Measurements from ENCODE around the gene ARRDC3.
A peak's percentile ranks its signal among the peaks of the same experiment; 100 is the strongest.

ARRDC3 gene

GRCh38 chr5:91383027-91383955, at the start of gene ARRDC3:
Gene ARRDC3, minus strand, starts transcription at chr5:91383317. Its CDS starts 225 bp downstream, at chr5:91383092.
- in situ Hi-C loops (cut with MboI; ENCODE audit: low sequenced_read_pairs): loop anchor here (10.0 kb wide), 2 partner anchors 278 to 518 kb away; no protein-coding TSS in a partner anchor
- H3K4me1 ChIP-seq: peaks cover 10% of the 10 kb centered on the region
- peak; percentile 96 to 97 for DNase-seq (ENCODE audit: low spot score in 2 of 2)
- no peaks in the 10 kb centered on the region for H3K27me3 ChIP-seq (ENCODE audit: low read depth)
- peaks cover 19% of the 10 kb centered on the region for H3K36me3 ChIP-seq (replicated peaks)
- no peaks in the 10 kb centered on the region for H3K9me3 ChIP-seq
- H3K4me3 ChIP-seq: peak within 1 kb of the TSS; percentile 63

- Histone ChIP-seq H3K36me3 (replicated peaks) (no peaks in the 10 kb centered on the region), H3K9me3 (no peaks in the 10 kb centered on the region), H3K27me3 (ENCODE audit: low read depth) (no peaks in the 10 kb centered on the region), H3K4me1 (peaks cover 9% of the 10 kb centered on the region), H3K4me3 (no peak overlapping the region)
- in situ Hi-C loops (cut with MboI; ENCODE audit: low sequenced_read_pairs): no loop called here
- DNase-seq (ENCODE audit: low spot score in 2 of 2): no peak
These were observed 47.8 kb upstream of the ARRDC3 start for GRCh38 chr5:91430949-91431348.

GRCh38 chr5:91424638-91425436, 41.7 kb upstream of the ARRDC3 start:
- Histone ChIP-seq H3K9me3 (no peaks in the 10 kb centered on the region), H3K4me3 (no peak overlapping the region), H3K36me3 (replicated peaks) (no peaks in the 10 kb centered on the region), H3K4me1 (peaks cover 24% of the 10 kb centered on the region), H3K27me3 (ENCODE audit: low read depth) (no peaks in the 10 kb centered on the region)
- DNase-seq (ENCODE audit: low spot score in 2 of 2): no peak
- in situ Hi-C loops (cut with MboI; ENCODE audit: low sequenced_read_pairs): no loop called here

- no peaks in the 10 kb centered on the region for H3K9me3 ChIP-seq
- in situ Hi-C loops (cut with MboI; ENCODE audit: low sequenced_read_pairs): no loop called here
- no peaks in the 10 kb centered on the region for H3K27me3 ChIP-seq (ENCODE audit: low read depth)
- peaks cover 24% of the 10 kb centered on the region for H3K4me1 ChIP-seq
- no peak overlapping the region for H3K4me3 ChIP-seq
- H3K36me3 ChIP-seq (replicated peaks): no peaks in the 10 kb centered on the region
- DNase-seq (ENCODE audit: low spot score in 2 of 2): peak; percentile 17 to 28
These were observed 40.8 kb upstream of the ARRDC3 start for GRCh38 chr5:91423871-91424270.

- Histone ChIP-seq H3K4me3 (no peak overlapping the region), H3K4me1 (peaks cover 19% of the 10 kb centered on the region), H3K36me3 (replicated peaks) (no peaks in the 10 kb centered on the region), H3K9me3 (no peaks in the 10 kb centered on the region), H3K27me3 (ENCODE audit: low read depth) (no peaks in the 10 kb centered on the region)
- no peak for DNase-seq (ENCODE audit: low spot score in 2 of 2)
- in situ Hi-C loops (cut with MboI; ENCODE audit: low sequenced_read_pairs): no loop called here
These were observed 37.8 kb upstream of the ARRDC3 start for GRCh38 chr5:91420879-91421278.

GRCh38 chr5:91419571-91420537, 36.7 kb upstream of the ARRDC3 start:
- Histone ChIP-seq H3K9me3 (no peaks in the 10 kb centered on the region), H3K36me3 (replicated peaks) (no peaks in the 10 kb centered on the region), H3K4me3 (no peak overlapping the region), H3K4me1 (peaks cover 19% of the 10 kb centered on the region), H3K27me3 (ENCODE audit: low read depth) (no peaks in the 10 kb centered on the region)
- peak; percentile 70 to 79 for DNase-seq (ENCODE audit: low spot score in 2 of 2)
- in situ Hi-C loops (cut with MboI; ENCODE audit: low sequenced_read_pairs): no loop called here

GRCh38 chr5:91419136-91419535, 36.0 kb upstream of the ARRDC3 start:
- no peak overlapping the region for H3K4me3 ChIP-seq
- no peak for DNase-seq (ENCODE audit: low spot score in 2 of 2)
- no peaks in the 10 kb centered on the region for H3K27me3 ChIP-seq (ENCODE audit: low read depth)
- H3K9me3 ChIP-seq: no peaks in the 10 kb centered on the region
- H3K4me1 ChIP-seq: peaks cover 19% of the 10 kb centered on the region
- H3K36me3 ChIP-seq (replicated peaks): no peaks in the 10 kb centered on the region
- in situ Hi-C loops (cut with MboI; ENCODE audit: low sequenced_read_pairs): no loop called here

- Histone ChIP-seq H3K36me3 (replicated peaks) (no peaks in the 10 kb centered on the region), H3K27me3 (ENCODE audit: low read depth) (no peaks in the 10 kb centered on the region), H3K9me3 (no peaks in the 10 kb centered on the region), H3K4me1 (peaks cover 19% of the 10 kb centered on the region), H3K4me3 (no peak overlapping the region)
- no peak for DNase-seq (ENCODE audit: low spot score in 2 of 2)
- in situ Hi-C loops (cut with MboI; ENCODE audit: low sequenced_read_pairs): no loop called here
These were observed 35.0 kb upstream of the ARRDC3 start for GRCh38 chr5:91418158-91418557.

- no peak for DNase-seq (ENCODE audit: low spot score in 2 of 2)
- in situ Hi-C loops (cut with MboI; ENCODE audit: low sequenced_read_pairs): no loop called here
These were observed 34.1 kb upstream of the ARRDC3 start for GRCh38 chr5:91417219-91417618.

GRCh38 chr5:91416491-91416890, 33.4 kb upstream of the ARRDC3 start:
- Histone ChIP-seq H3K27me3 (ENCODE audit: low read depth) (no peaks in the 10 kb centered on the region), H3K4me1 (peaks cover 12% of the 10 kb centered on the region), H3K36me3 (replicated peaks) (no peaks in the 10 kb centered on the region), H3K9me3 (no peaks in the 10 kb centered on the region), H3K4me3 (no peak overlapping the region)
- no peak for DNase-seq (ENCODE audit: low spot score in 2 of 2)
- in situ Hi-C loops (cut with MboI; ENCODE audit: low sequenced_read_pairs): no loop called here

More at GRCh38 chr5:91417219-91417618, 34.1 kb upstream of the ARRDC3 start:
- Histone ChIP-seq H3K27me3 (ENCODE audit: low read depth) (no peaks in the 10 kb centered on the region), H3K4me3 (no peak overlapping the region), H3K9me3 (no peaks in the 10 kb centered on the region), H3K36me3 (replicated peaks) (no peaks in the 10 kb centered on the region), H3K4me1 (peaks cover 18% of the 10 kb centered on the region)

GRCh38 chr5:91409304-91409703, 26.2 kb upstream of the ARRDC3 start:
- Histone ChIP-seq H3K4me3 (no peak overlapping the region), H3K9me3 (no peaks in the 10 kb centered on the region), H3K4me1 (peaks cover 4% of the 10 kb centered on the region; the same call in 1 of the 2 replicates), H3K36me3 (replicated peaks) (no peaks in the 10 kb centered on the region), H3K27me3 (ENCODE audit: low read depth) (no peaks in the 10 kb centered on the region)
- in situ Hi-C loops (cut with MboI; ENCODE audit: low sequenced_read_pairs): no loop called here
- DNase-seq (ENCODE audit: low spot score in 2 of 2): no peak

- no peak for DNase-seq (ENCODE audit: low spot score in 2 of 2)
- in situ Hi-C loops (cut with MboI; ENCODE audit: low sequenced_read_pairs): no loop called here
- Histone ChIP-seq H3K36me3 (replicated peaks) (no peaks in the 10 kb centered on the region), H3K4me3 (no peak overlapping the region), H3K27me3 (ENCODE audit: low read depth) (no peaks in the 10 kb centered on the region), H3K4me1 (peaks cover 4% of the 10 kb centered on the region; the same call in 1 of the 2 replicates), H3K9me3 (no peaks in the 10 kb centered on the region)
These were observed 25.6 kb upstream of the ARRDC3 start for GRCh38 chr5:91408710-91409109.

GRCh38 chr5:91407204-91407603, 24.1 kb upstream of the ARRDC3 start:
- Histone ChIP-seq H3K36me3 (replicated peaks) (no peaks in the 10 kb centered on the region), H3K9me3 (no peaks in the 10 kb centered on the region), H3K27me3 (ENCODE audit: low read depth) (no peaks in the 10 kb centered on the region), H3K4me1 (peaks cover 4% of the 10 kb centered on the region; the same call in 1 of the 2 replicates), H3K4me3 (no peak overlapping the region)
- in situ Hi-C loops (cut with MboI; ENCODE audit: low sequenced_read_pairs): no loop called here
- no peak for DNase-seq (ENCODE audit: low spot score in 2 of 2)
